Measurements from ENCODE around the gene NF1.
A peak's percentile ranks its signal among the peaks of the same experiment; 100 is the strongest.
"Not testable (repeated sequence)": the region's sequence is repeated elsewhere in the genome, so short reads cannot be mapped to it uniquely, and the experiment has no call there.

NF1 gene

GRCh38 chr17:31299624-31300023 is 204.8 kb downstream of the NF1 start:
- DNase-seq (ENCODE audit: low spot score): no peak

- no peak for DNase-seq (ENCODE audit: low spot score)
These were observed 212.9 kb downstream of the NF1 start for GRCh38 chr17:31307640-31308039.

GRCh38 chr17:31308372-31309334 is 213.9 kb downstream of the NF1 start:
- no peak for DNase-seq (ENCODE audit: low spot score)

- no peak for DNase-seq (ENCODE audit: low spot score)
These were observed 214.8 kb downstream of the NF1 start for GRCh38 chr17:31309556-31309955.

- no peak for DNase-seq (ENCODE audit: low spot score)
These were observed 215.5 kb downstream of the NF1 start for GRCh38 chr17:31310260-31310659.

GRCh38 chr17:31310886-31311285 is 216.1 kb downstream of the NF1 start:
- no peak for DNase-seq (ENCODE audit: low spot score)

- no peak for DNase-seq (ENCODE audit: low spot score)
These were observed 216.7 kb downstream of the NF1 start for GRCh38 chr17:31311526-31311925.

- DNase-seq (ENCODE audit: low spot score): not testable (repeated sequence)
These were observed 217.4 kb downstream of the NF1 start for GRCh38 chr17:31312223-31312622.

- peak; percentile 9 for DNase-seq (ENCODE audit: low spot score)
These were observed 219.4 kb downstream of the NF1 start, which contains the start of gene EVI2B for GRCh38 chr17:31313982-31314781. EVI2B (minus strand) TSS chr17:31314054; CDS start chr17:31305609, 8,445 bp downstream.

GRCh38 chr17:31314782-31315100 is 220.0 kb downstream of the NF1 start:
- DNase-seq (ENCODE audit: low spot score): no peak

GRCh38 chr17:31318298-31318801 is 223.6 kb downstream of the NF1 start:
- peak; percentile 76 for DNase-seq (ENCODE audit: low spot score)

GRCh38 chr17:31318851-31319661 is 224.3 kb downstream of the NF1 start:
- DNase-seq (ENCODE audit: low spot score): no peak

- DNase-seq (ENCODE audit: low spot score): no peak
These were observed 225.5 kb downstream of the NF1 start for GRCh38 chr17:31320241-31320640.

GRCh38 chr17:31320791-31321190 is 226.0 kb downstream of the NF1 start:
- no peak for DNase-seq (ENCODE audit: low spot score)

GRCh38 chr17:31321481-31321880 is 226.7 kb downstream of the NF1 start, which contains the start of gene EVI2A:
EVI2A (minus strand) TSS chr17:31321622; CDS start chr17:31319013, 2,609 bp downstream.
- DNase-seq (ENCODE audit: low spot score): peak; percentile 68

- no peak for DNase-seq (ENCODE audit: low spot score)
These were observed 227.2 kb downstream of the NF1 start for GRCh38 chr17:31321966-31322365.

GRCh38 chr17:31323551-31323950 is 228.8 kb downstream of the NF1 start:
- DNase-seq (ENCODE audit: low spot score): no peak

GRCh38 chr17:31327534-31328159 is 232.9 kb downstream of the NF1 start:
- DNase-seq (ENCODE audit: low spot score): peak; percentile 66

GRCh38 chr17:31328160-31328535 is 233.4 kb downstream of the NF1 start:
- DNase-seq (ENCODE audit: low spot score): peak; percentile 17

GRCh38 chr17:31329221-31329620 is 234.4 kb downstream of the NF1 start:
- no peak for DNase-seq (ENCODE audit: low spot score)

Data from AG20443 (cell line).